ENCODE measurements around the gene PKHD1. TPM values are rescaled to one million over a fixed set of nuclear protein-coding genes. Genes with fewer than 3 reads are reported as not detected.

Gene PKHD1
- under 0.01 and 0.11 TPM in 2 replicates for total RNA-seq (2014; rRNA removed)
- polyA plus RNA-seq (2012) = under 0.01 TPM

- DNase-seq (ENCODE audit: low read depth) = no peak
Observed at GRCh38 chr6:52087498-52087999, at the start of gene PKHD1. PKHD1 (minus strand) TSS chr6:52087613; CDS start chr6:52084933, 2,680 bp downstream.

GRCh38 chr6:52136934-52137467, 49.6 kb upstream of the PKHD1 start:
- peak; percentile 35 for DNase-seq (ENCODE audit: low read depth)

DNA sequence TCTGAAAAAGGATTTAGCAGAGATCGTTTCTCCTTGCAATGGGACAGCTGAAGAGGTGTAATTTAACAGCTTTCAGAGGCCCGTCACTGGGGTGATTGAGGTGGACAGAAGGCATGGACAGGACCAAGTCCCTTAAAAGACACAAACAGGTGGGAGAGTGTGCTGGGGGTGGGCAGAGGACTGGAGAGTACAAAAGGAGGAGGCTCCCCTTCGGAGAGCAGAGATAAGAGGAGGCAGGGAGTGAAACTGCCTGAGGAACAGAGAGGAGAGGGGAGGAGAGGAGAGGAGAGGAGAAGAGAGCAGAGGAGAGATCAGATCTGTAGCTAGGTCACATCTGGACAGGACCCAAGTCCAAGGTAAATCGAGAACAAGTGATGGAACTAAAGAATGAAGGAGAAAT, 48.6 kb upstream of the PKHD1 start:
- peak; percentile 94 for DNase-seq (ENCODE audit: low read depth)

- DNase-seq (ENCODE audit: low read depth) = no peak
Observed at GRCh38 chr6:52135217-52135616, 47.8 kb upstream of the PKHD1 start.

- no peak for DNase-seq (ENCODE audit: low read depth)
Observed at GRCh38 chr6:52134011-52134410, 46.6 kb upstream of the PKHD1 start.

DNA sequence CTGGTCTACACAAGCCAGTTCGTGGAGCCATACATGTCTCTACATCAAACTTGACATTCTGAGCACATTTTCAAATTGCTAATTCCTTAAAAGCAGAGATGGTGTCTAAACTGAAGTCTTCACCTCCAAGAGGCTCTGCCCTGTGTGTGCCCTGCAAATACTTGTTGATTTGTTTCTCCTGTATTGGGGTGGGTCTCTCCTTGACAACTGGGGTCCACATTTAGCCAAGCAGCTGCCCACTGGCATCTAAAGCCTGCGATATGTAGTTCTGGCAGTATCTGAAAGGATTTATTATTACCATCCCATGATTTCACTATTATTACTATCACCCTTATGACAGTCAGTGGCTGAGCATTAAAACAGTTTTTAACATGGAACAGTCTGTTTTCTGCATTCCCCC, 45.9 kb upstream of the PKHD1 start:
- no peak for DNase-seq (ENCODE audit: low read depth)

- peak; percentile 81 for DNase-seq (ENCODE audit: low read depth)
Observed at GRCh38 chr6:52132292-52132691, 44.9 kb upstream of the PKHD1 start.

DNA sequence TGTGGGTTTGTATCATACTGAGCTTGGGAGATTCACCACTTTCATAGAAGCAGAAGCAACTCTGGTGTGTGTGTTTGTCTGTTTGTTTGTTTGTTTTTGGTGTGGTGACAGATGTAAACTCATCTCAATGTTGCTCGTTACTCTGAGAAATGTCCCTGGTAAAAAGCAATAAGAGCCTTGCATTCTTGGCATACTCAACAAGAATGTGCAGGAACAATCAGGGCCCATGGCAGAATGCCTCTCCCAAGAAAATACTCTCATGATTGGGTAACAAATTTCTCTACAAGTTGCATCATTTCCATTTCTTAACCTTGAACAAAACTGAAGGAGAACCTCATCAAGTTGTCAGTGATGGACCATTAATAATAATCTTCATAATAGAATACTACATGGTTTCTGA, 43.0 kb upstream of the PKHD1 start:
- peak; percentile 27 for DNase-seq (ENCODE audit: low read depth)

GRCh38 chr6:52127957-52128356, 40.5 kb upstream of the PKHD1 start:
- DNase-seq (ENCODE audit: low read depth) = no peak

DNA sequence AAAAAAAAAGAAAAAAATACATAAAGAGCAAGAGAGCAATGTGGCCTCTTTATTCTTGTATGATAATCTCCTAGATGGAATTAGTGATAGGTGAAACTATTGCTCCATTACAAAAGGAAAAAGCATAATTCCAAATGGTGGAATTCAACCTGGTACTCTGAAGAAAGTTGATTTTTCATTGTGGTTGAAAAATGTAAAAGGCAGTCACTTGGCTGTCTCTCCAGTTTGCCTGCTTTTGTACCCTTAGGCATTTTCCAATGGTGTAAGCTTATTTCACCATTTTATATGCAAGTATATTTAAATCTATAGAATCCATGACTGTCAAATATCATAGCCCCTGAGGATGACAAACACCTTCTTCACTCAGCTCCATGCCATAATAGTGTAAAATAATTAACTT, 38.8 kb upstream of the PKHD1 start:
- no peak for DNase-seq (ENCODE audit: low read depth)

DNA sequence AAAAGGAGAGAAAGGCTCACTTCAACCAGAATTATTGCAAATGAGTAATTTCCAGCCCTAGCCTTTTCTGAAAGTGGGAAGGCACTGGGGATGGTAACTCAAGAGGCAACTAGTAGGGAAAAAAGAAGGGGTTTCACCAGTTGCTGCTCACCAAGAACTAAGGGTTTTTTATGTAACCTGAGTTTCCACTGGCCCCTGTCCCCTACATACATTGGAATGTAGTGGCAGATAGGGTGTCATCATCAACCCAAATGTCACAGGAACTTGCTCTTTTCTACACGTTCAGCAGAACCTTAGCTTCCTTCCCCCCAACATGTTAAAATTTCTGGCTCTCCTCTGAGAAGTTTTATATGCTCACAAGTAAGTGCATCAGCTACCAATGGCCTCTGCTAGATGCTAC, 38.2 kb upstream of the PKHD1 start:
- DNase-seq (ENCODE audit: low read depth) = no peak

DNA sequence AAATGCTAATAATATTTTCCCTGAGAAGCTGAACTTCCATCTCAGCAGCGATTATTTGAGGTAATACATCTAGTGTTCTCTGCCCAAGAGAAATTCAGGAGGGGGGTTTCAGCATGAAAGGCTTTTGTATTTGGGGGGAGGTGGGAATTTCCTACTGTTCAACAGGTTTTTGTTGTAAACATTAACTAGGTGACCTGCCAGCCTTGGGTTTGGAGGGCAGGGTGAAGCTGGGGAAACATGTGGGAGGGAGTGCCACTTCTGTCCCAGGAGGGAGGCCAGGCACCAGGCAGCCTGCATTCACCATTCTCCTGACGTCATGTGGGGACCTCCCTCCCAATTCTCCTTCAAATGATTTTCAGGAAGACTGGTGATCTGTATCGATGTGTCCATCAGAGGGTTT, 37.7 kb upstream of the PKHD1 start:
- DNase-seq (ENCODE audit: low read depth) = no peak

DNA sequence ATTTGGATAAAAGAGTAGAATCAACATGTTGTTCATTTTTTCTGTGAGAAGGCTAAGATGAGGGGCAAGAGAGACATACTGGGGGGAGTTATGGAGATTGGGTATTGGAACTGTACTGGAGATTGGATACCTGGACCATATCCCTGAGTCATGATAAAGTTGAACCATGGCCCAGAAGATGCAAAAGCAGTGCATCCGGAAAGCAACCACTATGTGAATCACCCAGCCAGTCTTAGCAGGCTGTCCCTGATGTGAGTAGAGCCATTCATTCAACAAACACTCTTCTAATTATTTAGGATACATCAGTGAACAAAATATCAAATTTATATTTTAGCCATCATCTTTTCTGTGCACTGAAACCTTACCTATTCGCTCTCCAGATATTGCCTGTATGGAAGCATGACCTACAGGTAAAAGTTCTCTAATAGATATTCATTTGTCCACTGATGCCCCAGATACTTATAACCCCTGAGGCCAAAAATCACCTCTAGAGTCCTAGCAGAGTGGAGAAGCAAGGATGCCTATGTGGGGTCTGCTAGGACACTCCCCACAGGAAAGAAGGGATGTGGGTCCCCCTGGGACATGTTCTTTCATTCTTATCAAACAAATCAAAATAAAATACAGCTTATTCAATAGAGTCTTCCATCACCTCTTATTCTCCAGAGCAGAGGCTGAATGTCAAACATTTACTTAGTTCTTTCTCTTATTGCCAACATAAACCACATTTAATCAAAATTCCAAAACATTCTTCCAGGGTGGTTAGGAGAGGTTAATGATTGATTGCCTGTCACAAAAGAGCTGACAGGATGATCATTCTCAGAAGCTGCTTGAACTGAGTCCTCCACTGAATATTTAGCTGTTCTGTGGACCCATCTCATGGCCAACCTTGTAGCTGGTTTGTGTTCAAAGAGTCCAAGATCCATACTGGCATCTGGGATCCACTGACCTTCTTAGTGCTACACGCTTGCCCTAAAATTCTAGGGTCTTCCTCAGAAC, 37.0 kb upstream of the PKHD1 start:
- no peak for DNase-seq (ENCODE audit: low read depth)

- DNase-seq (ENCODE audit: low read depth) = no peak
Observed at GRCh38 chr6:52123251-52123650, 35.8 kb upstream of the PKHD1 start.

GRCh38 chr6:52117352-52117751, 29.9 kb upstream of the PKHD1 start:
- DNase-seq (ENCODE audit: low read depth) = no peak

DNA sequence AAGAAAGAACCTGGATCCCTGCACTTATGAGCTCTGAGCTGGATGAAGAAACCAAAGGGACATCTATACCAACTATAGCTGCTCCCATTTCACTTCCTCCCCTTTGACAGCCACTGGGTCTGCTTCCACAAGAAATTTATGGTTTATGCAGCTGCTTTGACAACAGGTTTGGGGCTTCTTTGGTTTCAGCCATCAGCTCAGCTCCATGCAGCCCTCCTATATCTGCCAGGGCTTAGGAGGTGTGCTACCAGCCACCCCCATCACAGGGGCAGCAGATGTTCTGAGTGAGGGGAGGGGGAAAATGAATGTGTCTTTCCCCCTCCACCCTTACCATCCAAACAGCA, 29.2 kb upstream of the PKHD1 start:
- DNase-seq (ENCODE audit: low read depth) = peak; percentile 71

GRCh38 chr6:52115891-52116604, 28.6 kb upstream of the PKHD1 start:
- no peak for DNase-seq (ENCODE audit: low read depth)

DNA sequence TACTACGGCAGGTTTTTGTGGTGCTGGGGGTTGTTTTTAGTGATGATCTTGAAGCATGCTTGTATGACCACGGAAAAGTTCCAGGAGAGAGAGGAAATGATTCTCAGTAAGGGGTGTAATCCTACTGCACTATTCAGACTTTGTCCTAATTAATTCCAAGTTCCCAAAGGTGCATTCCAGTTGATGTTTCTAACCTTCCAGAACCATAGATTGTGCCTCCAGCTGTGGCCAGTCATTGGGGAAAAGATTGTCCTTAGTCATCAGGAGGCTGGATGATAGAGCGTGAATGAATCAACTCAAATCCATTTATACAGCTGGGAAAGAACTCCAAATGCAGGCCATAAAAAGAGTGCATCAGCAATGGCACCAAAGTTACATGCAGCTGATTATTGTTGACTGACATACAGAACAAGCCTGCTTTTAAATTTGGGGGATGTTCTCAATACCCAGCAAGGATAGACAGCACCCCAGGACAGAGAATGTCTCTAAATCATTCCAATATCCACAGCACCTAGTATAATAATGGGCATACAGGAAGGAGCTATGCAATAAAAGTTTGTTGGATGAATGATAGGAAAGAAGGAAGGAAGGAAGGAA, 27.8 kb upstream of the PKHD1 start:
- peak; percentile 61 for DNase-seq (ENCODE audit: low read depth)

DNA sequence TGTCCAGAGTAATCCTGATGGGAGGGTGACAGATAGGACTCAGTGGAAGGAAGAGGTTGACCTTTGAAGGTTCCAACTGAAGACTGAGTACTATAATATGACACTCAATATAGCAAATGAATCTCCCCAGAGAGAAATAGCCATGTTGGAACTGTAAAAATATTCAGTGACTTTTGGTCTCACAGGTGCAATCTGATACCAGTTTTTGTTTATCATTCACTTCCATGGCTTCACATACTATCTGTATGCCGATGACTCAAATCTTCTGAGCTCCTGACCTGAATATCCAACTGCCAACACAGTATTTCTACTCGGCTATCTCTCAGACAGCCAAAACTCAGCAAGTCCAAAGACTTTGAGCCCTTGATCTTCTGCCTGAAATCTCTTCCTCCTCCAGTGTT, 21.8 kb upstream of the PKHD1 start:
- DNase-seq (ENCODE audit: low read depth) = peak; percentile 72

DNA sequence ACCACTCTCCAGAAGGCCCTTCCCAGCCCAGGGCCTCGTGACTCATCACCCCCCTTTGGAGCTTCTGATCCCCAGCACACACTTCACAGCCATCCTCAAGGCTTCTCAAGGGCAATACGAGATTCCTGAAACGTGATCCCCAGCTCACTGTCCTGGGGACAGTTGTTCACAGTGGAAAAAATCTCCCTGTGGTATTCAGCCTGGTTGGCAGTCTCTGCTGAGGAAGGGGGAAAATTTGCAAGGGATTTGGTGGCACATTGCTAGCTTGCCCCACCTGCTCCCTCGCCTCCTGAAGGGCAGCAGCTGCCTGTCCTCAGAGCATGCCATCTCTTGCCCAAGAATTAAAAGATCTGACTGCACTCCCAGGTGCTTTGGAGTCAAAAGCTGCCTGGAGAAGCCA, 20.7 kb upstream of the PKHD1 start:
- peak; percentile 94 for DNase-seq (ENCODE audit: low read depth)

- DNase-seq (ENCODE audit: low read depth) = no peak
Observed at GRCh38 chr6:52106994-52107393, 19.6 kb upstream of the PKHD1 start.

GRCh38 chr6:52104979-52105378, 17.6 kb upstream of the PKHD1 start:
- DNase-seq (ENCODE audit: low read depth) = peak; percentile 46

All from LHCN-M2 (cell line).